DND-41 (cell line): Measurements from ENCODE around the gene TPPP2.

Experiments
- ATAC-seq: fragments of 200-7000 bp; cut with Tn5 transposase; 3 replicates; pipeline ENCODE4 v1.9.1; 2021; ENCODE audit warnings: low read depth; ENCODE audit not compliant: insufficient read depth
- DNase-seq: peaks from one replicate; pipeline ENCODE4 v3.0.0-alpha.2; 2020
- H2AFZ ChIP-seq: 2 replicates; pipeline ENCODE4 v1.6.0; 2012; ENCODE audit warnings: low read depth, low read length
- H3K27ac ChIP-seq: 2 replicates; pipeline ENCODE4 v1.5.1; 2012; ENCODE audit warnings: low read length, inconsistent platforms
- H3K27me3 ChIP-seq: fragments of 200-600 bp; sonication (generic); 2 replicates; pipeline ENCODE4 v1.6.0; 2012; ENCODE audit warnings: low read length, mild to moderate bottlenecking, inconsistent platforms; ENCODE audit not compliant: insufficient read depth, poor library complexity
- H3K36me3 ChIP-seq: 2 replicates; pipeline ENCODE4 v1.5.1; 2012; ENCODE audit warnings: low read length, inconsistent platforms; ENCODE audit not compliant: insufficient read depth
- H3K4me1 ChIP-seq: 2 replicates; pipeline ENCODE4 v1.5.1; 2012; ENCODE audit warnings: mild to moderate bottlenecking, low read length; ENCODE audit not compliant: insufficient read depth
- H3K4me2 ChIP-seq: 2 replicates; pipeline ENCODE4 v1.6.0; 2012; ENCODE audit warnings: mild to moderate bottlenecking, moderate library complexity, low read length, inconsistent platforms; ENCODE audit not compliant: insufficient read depth
- H3K4me3 ChIP-seq, 2 experiments: fragments of 200-600 bp in 1 of 2; shearing (Covaris generic) in 1 of 2; 2 replicates each; pipeline ENCODE4 v1.5.1; 2012 to 2016; ENCODE audit warnings: inconsistent platforms in 2 of 2, low read length in 2 of 2, mild to moderate bottlenecking in 2 of 2, low read depth in 1 of 2, moderate library complexity in 1 of 2
- H3K79me2 ChIP-seq: 2 replicates; pipeline ENCODE4 v1.6.0; 2012; ENCODE audit warnings: low read length, inconsistent platforms; ENCODE audit not compliant: insufficient read depth
- H3K9ac ChIP-seq: 2 replicates; pipeline ENCODE4 v1.6.0; 2012; ENCODE audit warnings: low read depth, mild to moderate bottlenecking, inconsistent platforms, low read length, moderate library complexity
- H3K9me3 ChIP-seq: 2 replicates; pipeline ENCODE4 v1.5.1; 2012; ENCODE audit warnings: low read length, moderate library complexity, mild to moderate bottlenecking, inconsistent platforms; ENCODE audit not compliant: insufficient read depth, severe bottlenecking
- H4K20me1 ChIP-seq: 2 replicates; pipeline ENCODE4 v1.6.0; 2012; ENCODE audit warnings: low read length; ENCODE audit not compliant: insufficient read depth
- CTCF ChIP-seq: IDR thresholded peaks from 2 replicates; pipeline ENCODE4 v1.5.1; 2012; ENCODE audit warnings: borderline replicate concordance, low read length, moderate library complexity, mild to moderate bottlenecking; ENCODE audit not compliant: poor library complexity, severe bottlenecking; ENCODE audit errors: extremely low read depth
- EZH2 ChIP-seq: IDR thresholded peaks from 3 replicates; pipeline ENCODE4 v1.6.1; 2012; ENCODE audit warnings: borderline replicate concordance, low read depth, mild to moderate bottlenecking, moderate library complexity, low read length, inconsistent platforms; ENCODE audit not compliant: severe bottlenecking

Gene TPPP2

GRCh38 chr14:21081521-21082142 lies 51.6 kb downstream of the TPPP2 start:
- Histone ChIP-seq H3K4me1 (no peaks in the 10 kb centered on the region), H2AFZ (no peak overlapping the region), H3K4me3 (no peak overlapping the region), H3K27ac (no peak overlapping the region), H3K27me3 (peaks cover 23% of the 10 kb centered on the region), H3K9ac (no peak overlapping the region), H3K36me3 (no peaks in the 10 kb centered on the region), H3K4me2 (no peak overlapping the region), H4K20me1 (no peaks in the 10 kb centered on the region), H3K79me2 (no peaks in the 10 kb centered on the region), H3K9me3 (no peaks in the 10 kb centered on the region)
- TF ChIP-seq CTCF (no peak), EZH2 (no peak)
- ATAC-seq (no peak), DNase-seq (no peak)
